K562 (cell line): ENCODE results near the gene NAGS. TPM values are rescaled to one million over a fixed set of nuclear protein-coding genes. Genes with fewer than 3 reads are reported as not detected.

Source experiments
- ATAC-seq: fragments of 200-7000 bp; cut with Tn5 transposase; 3 replicates; pipeline ENCODE4 v1.9.1; 2020; ENCODE audit warnings: moderate library complexity
- BruUV-seq: library from RNA; stranded (reverse); fragments of 400-500 nt; replicated peaks from 2 replicates; lab custom pipeline; 2021; lab: Mats Ljungman, UMichigan
- CTCF ChIA-PET: fragments of 300-600 bp; formaldehyde crosslinking; extraction: SDS; loops from one replicate; lab custom pipeline; 2021; ENCODE audit warnings: low intra/inter-chr PET ratio; lab: Yijun Ruan, JAX
- POLR2A ChIA-PET: fragments of 300-600, 350-650 bp; sonication (Branson Sonifier 250); formaldehyde crosslinking; extraction: SDS; loops from one replicate; lab custom pipeline; 2021; ENCODE audit warnings: antibody characterized with exemption, inconsistent platforms; lab: Yijun Ruan, JAX
- DNase-seq, 4 experiments: peaks; one replicate each; pipeline versions ENCODE4 v3.0.0 to v3.0.0-alpha.2; 2011 to 2018; ENCODE audit warnings: low spot score in 3 of 4, mixed read lengths in 3 of 4; ENCODE audit errors: extremely low read depth in 1 of 4
- FAIRE-seq: peaks from 2 replicates; lab custom pipeline; 2011; peaks lifted over from hg19 to GRCh38; lab: Jason Lieb, UNC
- H2AFZ ChIP-seq: 2 replicates; pipeline ENCODE4 v1.6.0; 2011; ENCODE audit warnings: low read depth, low read length, control low read depth, inconsistent platforms
- H3K27ac ChIP-seq: fragments of 200-600 bp; 3 replicates; pipeline ENCODE4 v1.8.0; 2011; ENCODE audit warnings: low read depth, mild to moderate bottlenecking, control low read depth, inconsistent platforms, low read length, moderate library complexity, mixed read lengths; ENCODE audit errors: extremely low read depth
- H3K27me3 ChIP-seq, 2 experiments: fragments of 300-600 bp in 1 of 2; 2 replicates in 1 of 2; 3 replicates in 1 of 2; pipeline versions ENCODE4 v1.6.0 to v1.8.0; 2011; ENCODE audit warnings: inconsistent platforms in 2 of 2, low read length in 2 of 2, mild to moderate bottlenecking in 1 of 2, mixed read lengths in 1 of 2, moderate library complexity in 1 of 2; ENCODE audit not compliant: control insufficient read depth in 2 of 2, insufficient read depth in 2 of 2
- H3K36me3 ChIP-seq: fragments of 300-600 bp; 3 replicates; pipeline ENCODE4 v1.8.0; 2011; ENCODE audit warnings: mild to moderate bottlenecking, low read length, inconsistent platforms; ENCODE audit not compliant: control insufficient read depth, insufficient read depth
- H3K4me1 ChIP-seq, 2 experiments: fragments of 200-600 bp in 1 of 2; replicated peaks in 1 of 2; 2 replicates in 1 of 2; 3 replicates in 1 of 2; pipeline versions ENCODE4 v1.5.1 to v1.8.0; 2011; ENCODE audit warnings: inconsistent platforms in 2 of 2, low read length in 2 of 2, mild to moderate bottlenecking in 1 of 2, mixed read lengths in 1 of 2, moderate library complexity in 1 of 2; ENCODE audit not compliant: control insufficient read depth in 2 of 2, insufficient read depth in 2 of 2
- H3K4me2 ChIP-seq: 2 replicates; pipeline ENCODE4 v1.6.1; 2011; ENCODE audit warnings: low read length, control low read depth, inconsistent platforms, mixed read lengths; ENCODE audit not compliant: insufficient read depth
- H3K4me3 ChIP-seq: fragments of 200-600 bp; sonication (generic), shearing (Covaris generic); 2 replicates; pipeline ENCODE4 v1.5.1; 2016; ENCODE audit warnings: control low read depth, inconsistent platforms
- H3K79me2 ChIP-seq: fragments of 200-600 bp; 3 replicates; pipeline ENCODE4 v1.8.0; 2011; ENCODE audit warnings: low read length, inconsistent platforms; ENCODE audit not compliant: control insufficient read depth, insufficient read depth
- H3K9ac ChIP-seq, 2 experiments: 2 replicates each; pipeline versions ENCODE4 v1.6.0 to v1.6.1; 2011; ENCODE audit warnings: low read depth in 2 of 2, low read length in 2 of 2, control low read depth in 1 of 2, inconsistent platforms in 1 of 2, mild to moderate bottlenecking in 1 of 2, mixed read lengths in 1 of 2; ENCODE audit not compliant: insufficient read depth in 1 of 2
- H3K9me1 ChIP-seq: one replicate; pipeline ENCODE4 v1.6.0; 2011; ENCODE audit warnings: inconsistent platforms, mild to moderate bottlenecking, low read length, moderate library complexity; ENCODE audit not compliant: control insufficient read depth, insufficient read depth
- H3K9me3 ChIP-seq: replicated peaks from 2 replicates; pipeline ENCODE4 v1.5.1; 2011; ENCODE audit warnings: low read depth, low read length, inconsistent platforms; ENCODE audit not compliant: control insufficient read depth, insufficient read depth
- H4K20me1 ChIP-seq: replicated peaks from 2 replicates; pipeline ENCODE4 v1.6.1; 2011; ENCODE audit warnings: low read length, inconsistent platforms, mixed read lengths; ENCODE audit not compliant: control insufficient read depth, insufficient read depth
- KAT8 ChIP-seq: fragments of 450-650 bp; IDR thresholded peaks from 2 replicates; pipeline ENCODE4 v1.6.1; 2016; ENCODE audit warnings: low read depth, mild to moderate bottlenecking
- L3MBTL2 ChIP-seq: fragments of 450-650 bp; IDR thresholded peaks from 2 replicates; pipeline ENCODE4 v1.6.1; 2016; ENCODE audit warnings: mild to moderate bottlenecking, moderate library complexity
- NFIC ChIP-seq: fragments of 450-650 bp; IDR thresholded peaks from 2 replicates; pipeline ENCODE4 v1.6.1; 2017; ENCODE audit warnings: mild to moderate bottlenecking, inconsistent platforms
- POLR2G ChIP-seq: fragments of 200-400 bp; formaldehyde crosslinking; IDR thresholded peaks from 2 replicates; pipeline ENCODE4 v1.6.1; 2017; ENCODE audit warnings: low read depth, mild to moderate bottlenecking, antibody characterized with exemption, low read length, moderate library complexity
- RBM22 ChIP-seq: fragments of 200-400 bp; formaldehyde crosslinking; IDR thresholded peaks from 2 replicates; pipeline ENCODE4 v1.6.1; 2018; ENCODE audit warnings: low read length, low read depth; ENCODE audit not compliant: poor library complexity, severe bottlenecking
- SUPT5H ChIP-seq: fragments of 450-650 bp; IDR thresholded peaks from 2 replicates; pipeline ENCODE4 v1.6.1; 2016
- ZNF143 ChIP-seq: sonication (generic); formaldehyde crosslinking; IDR thresholded peaks from 2 replicates; pipeline ENCODE4 v1.9.0; 2022; ENCODE audit warnings: mild to moderate bottlenecking, missing genetic modification reagents
- WGBS: fragments of 100-300 bp; shearing (Covaris generic); methylation state at CpG from one replicate; pipeline ENCODE4 v1.1.6; 2016; ENCODE audit warnings: low coverage, mixed read lengths; ENCODE audit not compliant: insufficient coverage; ENCODE audit errors: missing lambda C conversion rate; 5-methylcytosine and 5-hydroxymethylcytosine counted together
- in situ Hi-C: fragments of 300-500 bp; cut with MboI; formaldehyde crosslinking; loops from 4 replicates; pipeline ENCODE4 v1.15.0; 2018; ENCODE audit warnings: inconsistent platforms, mixed read lengths
- intact Hi-C: fragments of 100-400 bp; cut with micrococcal nuclease; formaldehyde crosslinking; loops from 2 replicates; pipeline ENCODE4 v1.14.2; 2022
- polyA plus RNA-seq, 8 experiments: library from polyadenylated mRNA; depleted of rRNA in 4 of 8; stranded (reverse) in 5 of 8; unstranded in 3 of 8; fragments of >200 nt; fragmentation: Nextera tagmentation in 2 of 8; fragmentation: Illumina TruSeq in 1 of 8; extraction: Ambion mirVana in 2 of 8; extraction: Trizol in 1 of 8; gene quantifications; 2 replicates each; pipeline versions ENCODE4 v1.2.1 to v1.2.3, GENCODE V29; 2011 to 2014; ENCODE audit warnings: inconsistent platforms in 1 of 8, missing spikeins in 1 of 8
- total RNA-seq, 7 experiments: library from RNA; depleted of rRNA in 6 of 7; stranded (reverse); fragments of >200 nt in 6 of 7; fragmentation: Illumina TruSeq in 2 of 7; extraction: Trizol in 2 of 7; gene quantifications; 2 replicates each; pipeline versions ENCODE4 v1.2.1 to v1.2.3, GENCODE V29; 2011 to 2021; ENCODE audit warnings: low replicate concordance in 1 of 7

The NAGS gene
- total and polyA plus RNA-seq, 9 of the 15 experiments (the other 6 are each of a cell fraction or from before 2014, with no cell fraction given): not detected

DNA sequence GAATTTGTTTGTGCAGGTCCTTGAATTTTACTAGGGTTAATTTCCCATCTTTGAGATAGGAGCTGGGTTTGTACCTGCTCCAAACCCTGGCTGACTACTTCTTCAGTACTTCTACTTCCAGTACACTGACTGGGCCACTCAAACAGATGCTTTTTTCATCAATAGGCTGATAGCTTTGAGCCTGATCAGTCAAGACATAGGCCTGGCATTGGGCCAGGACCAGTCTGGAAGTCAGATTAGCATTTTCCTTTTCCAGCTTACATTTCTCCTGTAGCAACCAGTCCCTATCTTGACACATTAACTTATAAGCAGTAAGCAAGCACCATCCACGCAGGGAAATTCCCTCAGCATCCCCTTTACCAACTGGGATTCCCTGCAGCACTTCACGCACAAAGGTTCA, 17.8 kb downstream of the NAGS start:
- intact Hi-C loops (no loop called here), in situ Hi-C loops (no loop called here)
- TF ChIP-seq NFIC: peak; percentile 79
- TF ChIP-seq L3MBTL2: no peak
- CTCF ChIA-PET: no interaction called here
- H3K79me2 ChIP-seq: no peaks in the 10 kb centered on the region
- H3K27ac ChIP-seq: no peak overlapping the region
- no peaks in the 10 kb centered on the region for H4K20me1 ChIP-seq
- WGBS: 86% methylated on average over 2 of the region's 2 CpGs
- no peak overlapping the region for H3K4me3 ChIP-seq
- no peak overlapping the region for H3K9ac ChIP-seq
- ATAC-seq (no peak), FAIRE-seq (peak; percentile 46), DNase-seq (no peak)
- H2AFZ ChIP-seq: no peak overlapping the region
- H3K9me3 ChIP-seq: no peaks in the 10 kb centered on the region
- H3K36me3 ChIP-seq: peaks cover 37% of the 10 kb centered on the region; the same call in 1 of the 3 replicates
- no TSS peak for BruUV-seq
- H3K4me1 ChIP-seq: peaks cover 9 to 14% of the 10 kb centered on the region in 2 experiments; a peak in 4 of 5 replicates
- no peak overlapping the region for H3K4me2 ChIP-seq
- no peaks in the 10 kb centered on the region for H3K9me1 ChIP-seq
- POLR2A ChIA-PET: interaction anchor here (1.0 to 1.3 kb wide), 2 partner anchors 8 to 16 kb away, joined by 3 to 5 read pairs; no protein-coding TSS in a partner anchor
- no peaks in the 10 kb centered on the region for H3K27me3 ChIP-seq

DNA sequence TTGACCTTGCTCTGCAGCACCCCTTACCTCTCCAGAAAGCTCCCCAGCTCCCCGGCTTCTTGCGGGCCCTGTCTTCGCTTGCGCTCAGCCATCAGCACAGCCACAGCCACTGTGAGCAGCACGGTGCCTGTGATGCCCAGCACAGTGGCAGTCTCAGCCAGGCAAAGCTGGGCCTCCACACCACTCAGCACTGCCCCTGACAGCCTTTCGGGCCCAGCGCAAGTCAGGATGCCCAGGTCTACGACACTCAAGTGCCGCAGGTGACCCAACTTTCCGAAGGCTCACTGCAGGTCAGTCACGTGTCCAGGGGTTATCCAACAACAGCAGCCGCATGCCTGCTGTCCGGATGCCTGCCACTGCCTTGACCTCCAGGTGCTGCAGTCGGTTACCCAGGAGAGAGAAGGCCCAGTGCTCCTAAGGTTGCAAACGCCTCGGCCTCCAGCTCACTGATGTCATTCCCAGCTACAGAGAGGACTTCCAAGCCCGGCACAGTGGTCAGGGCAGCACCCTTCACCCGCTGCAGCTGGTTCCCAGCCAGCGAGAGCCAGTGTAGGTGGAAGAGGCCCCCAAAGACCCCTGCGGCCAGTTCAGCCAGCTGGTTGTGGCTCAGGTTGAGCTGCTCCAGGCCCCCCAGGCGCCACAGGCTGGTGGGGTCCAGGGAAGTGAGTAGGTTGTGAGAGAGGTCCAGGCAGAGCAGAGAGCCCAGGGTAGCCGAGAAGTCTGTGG, 19.3 kb downstream of the NAGS start:
- H3K9ac ChIP-seq: peak overlapping the region in 1 of 2 experiments; percentile 80; a peak in 2 of 4 replicates

More for the DNA sequence above, 19.3 kb downstream of the NAGS start:
- Histone ChIP-seq H3K27ac (no peak overlapping the region), H3K9me3 (no peaks in the 10 kb centered on the region), H3K4me3 (no peak overlapping the region), H3K36me3 (peaks cover 45% of the 10 kb centered on the region; the same call in 2 of the 3 replicates), H3K4me2 (no peak overlapping the region), H3K79me2 (no peaks in the 10 kb centered on the region), H2AFZ (no peak overlapping the region), H3K27me3 (no peaks in the 10 kb centered on the region), H3K9me1 (no peaks in the 10 kb centered on the region), H4K20me1 (no peaks in the 10 kb centered on the region), H3K4me1 (peaks cover 2 to 10% of the 10 kb centered on the region in 2 experiments; a peak in 3 of 5 replicates)
- DNase-seq: no peak
- FAIRE-seq: no peak
- in situ Hi-C loops: no loop called here
- TF ChIP-seq SUPT5H (peak; percentile 39; the same call in 1 of the 2 replicates), POLR2G (peak; percentile 56; the same call in 1 of the 2 replicates), ZNF143 (CRISPR knock-in tag) (no peak), RBM22 (peak; percentile 70), KAT8 (no peak)
- ChIA-PET POLR2A (interaction anchor here (0.7 to 1.0 kb wide), 3 partner anchors 14 to 129 kb away, joined by 3 read pairs; no protein-coding TSS in a partner anchor), CTCF (no interaction called here)
- 88% methylated on average over 20 of the region's 22 CpGs for WGBS
- no peak for ATAC-seq
- intact Hi-C loops: no loop called here
- no TSS peak for BruUV-seq
